Articular chondrocyte of knee joint (primary cell): ENCODE data around the gene OR13J1. TPM values are rescaled to one million over a fixed set of nuclear protein-coding genes. Genes with fewer than 3 reads are reported as not detected.

Experiments used
- total RNA-seq: library from RNA; depleted of rRNA; stranded (reverse); fragments of >200 nt; gene quantifications from 2 replicates; pipeline ENCODE4 v1.2.3, GENCODE V29; 2012

Gene OR13J1, protein sequence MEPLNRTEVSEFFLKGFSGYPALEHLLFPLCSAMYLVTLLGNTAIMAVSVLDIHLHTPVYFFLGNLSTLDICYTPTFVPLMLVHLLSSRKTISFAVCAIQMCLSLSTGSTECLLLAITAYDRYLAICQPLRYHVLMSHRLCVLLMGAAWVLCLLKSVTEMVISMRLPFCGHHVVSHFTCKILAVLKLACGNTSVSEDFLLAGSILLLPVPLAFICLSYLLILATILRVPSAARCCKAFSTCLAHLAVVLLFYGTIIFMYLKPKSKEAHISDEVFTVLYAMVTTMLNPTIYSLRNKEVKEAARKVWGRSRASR
- total RNA-seq: not detected in 2 replicates

DNA sequence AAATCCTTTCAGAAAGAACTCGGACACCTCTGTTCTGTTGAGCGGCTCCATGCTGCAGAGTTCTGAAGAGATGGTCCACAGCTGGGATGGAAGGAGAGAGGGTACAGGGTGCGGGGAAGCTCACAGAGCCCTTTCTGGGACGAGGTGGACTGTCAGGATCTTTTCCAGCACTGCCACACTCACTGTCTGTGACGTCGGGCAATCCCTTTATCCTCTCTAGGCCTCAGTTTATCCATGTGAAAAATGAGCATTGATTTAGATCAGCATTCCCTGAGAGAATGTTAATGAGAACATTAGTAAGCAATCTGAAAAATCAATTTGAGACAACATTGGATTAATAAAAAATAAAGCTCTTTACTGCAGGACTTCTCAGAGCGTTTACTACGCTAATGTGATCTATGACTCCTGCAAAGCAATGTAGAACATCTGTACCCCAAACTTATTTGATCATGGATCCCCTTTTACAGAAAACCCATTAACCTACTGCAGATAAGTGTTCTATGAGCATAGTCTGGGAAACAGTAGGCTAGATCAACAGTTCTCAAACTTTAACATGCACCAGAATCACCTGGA lies at the start of gene OR13J1:
Gene OR13J1, minus strand, starts transcription at position 51 of the 573 bp plus-strand sequence. Its CDS starts 0 bp downstream, at position 51.

DNA sequence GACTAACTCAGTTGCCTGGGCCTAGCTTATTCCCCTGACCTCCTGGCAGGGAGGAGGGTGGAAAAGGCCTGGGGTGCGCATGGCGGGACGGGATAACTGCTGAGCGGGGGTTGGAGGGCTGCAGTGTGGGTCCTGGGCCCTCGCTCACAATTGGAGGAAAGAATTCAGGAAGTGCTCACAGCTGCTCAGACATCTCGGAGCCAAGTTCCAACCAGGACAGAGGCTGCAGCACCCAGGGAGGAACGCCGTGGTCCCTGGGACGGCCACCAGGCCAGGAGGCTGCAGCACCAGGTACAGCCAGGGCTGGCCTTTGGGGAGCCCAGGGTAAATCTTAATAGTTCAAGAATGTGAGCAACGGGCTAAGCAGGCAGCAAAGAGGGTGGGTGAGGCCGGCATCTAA lies 39.1 kb upstream of the OR13J1 start, which contains the start of gene SPAAR:
Gene SPAAR, plus strand, starts transcription at position 217 of the 400 bp plus-strand sequence. CDS start 974 bp downstream, outside the sequence.

DNA sequence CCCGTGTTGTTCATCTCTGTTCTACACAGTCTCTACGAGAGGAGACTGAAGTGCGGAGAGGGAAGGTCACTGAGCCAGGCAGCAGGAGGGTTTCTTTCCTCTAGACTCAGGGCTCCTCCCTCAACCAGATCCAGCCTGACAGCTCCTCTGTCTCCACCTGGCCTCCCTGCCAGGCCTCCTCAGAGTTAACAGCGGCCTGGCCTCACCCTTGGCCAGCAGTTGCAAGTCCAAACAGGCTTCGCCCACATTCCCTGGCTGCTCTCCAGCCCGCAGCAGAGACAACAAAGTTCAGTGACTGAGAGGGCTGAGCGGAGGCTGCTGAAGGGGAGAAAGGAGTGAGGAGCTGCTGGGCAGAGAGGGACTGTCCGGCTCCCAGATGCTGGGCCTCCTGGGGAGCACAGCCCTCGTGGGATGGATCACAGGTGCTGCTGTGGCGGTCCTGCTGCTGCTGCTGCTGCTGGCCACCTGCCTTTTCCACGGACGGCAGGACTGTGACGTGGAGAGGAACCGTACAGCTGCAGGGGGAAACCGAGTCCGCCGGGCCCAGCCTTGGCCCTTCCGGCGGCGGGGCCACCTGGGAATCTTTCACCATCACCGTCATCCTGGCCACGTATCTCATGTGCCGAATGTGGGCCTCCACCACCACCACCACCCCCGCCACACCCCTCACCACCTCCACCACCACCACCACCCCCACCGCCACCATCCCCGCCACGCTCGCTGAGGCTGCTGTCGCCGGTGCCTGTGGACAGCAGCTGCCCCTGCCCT lies 35.9 kb upstream of the OR13J1 start, which contains the start of gene HRCT1:
Gene HRCT1, plus strand, starts transcription at position 291 of the 768 bp plus-strand sequence. Its CDS starts 86 bp downstream, at position 377.

DNA sequence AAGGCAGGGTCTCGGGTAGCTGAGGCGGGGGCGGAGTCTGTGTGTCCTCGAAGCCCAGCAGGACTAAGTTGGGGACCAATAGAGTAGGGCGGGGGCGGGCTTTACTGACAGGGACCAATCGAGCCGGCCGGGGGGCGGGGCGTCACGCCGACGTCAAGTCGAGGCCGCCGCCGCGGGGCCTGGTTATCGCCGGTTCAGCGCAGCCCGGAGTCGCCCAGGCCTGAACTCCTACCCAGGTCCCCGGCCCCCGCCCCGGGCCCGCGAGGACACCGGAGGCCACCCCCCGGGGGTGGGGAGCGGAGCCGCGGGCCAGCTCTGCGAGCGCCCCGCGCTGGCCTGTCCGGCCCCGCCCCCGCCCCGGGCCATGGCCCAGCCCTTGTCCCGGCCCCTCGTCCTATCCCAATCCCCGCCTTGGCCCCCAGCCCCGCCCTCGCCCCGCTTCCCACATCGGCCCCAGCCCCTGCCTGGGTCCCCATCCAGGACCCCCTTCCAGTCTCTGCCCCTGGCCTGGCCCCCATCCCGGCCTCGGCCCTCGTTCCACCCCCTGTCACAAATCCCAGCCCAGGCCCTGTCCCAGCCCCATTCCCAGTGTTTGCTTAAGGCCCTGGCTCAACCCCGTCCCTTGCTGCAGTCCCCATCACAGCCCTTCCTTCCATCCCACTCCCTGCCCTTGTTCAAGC lies 41.0 kb downstream of the OR13J1 start, which contains the start of gene TMEM8B:
Gene TMEM8B, plus strand, starts transcription at position 145 of the 680 bp plus-strand sequence. Its CDS starts 220 bp downstream, at position 365.

DNA sequence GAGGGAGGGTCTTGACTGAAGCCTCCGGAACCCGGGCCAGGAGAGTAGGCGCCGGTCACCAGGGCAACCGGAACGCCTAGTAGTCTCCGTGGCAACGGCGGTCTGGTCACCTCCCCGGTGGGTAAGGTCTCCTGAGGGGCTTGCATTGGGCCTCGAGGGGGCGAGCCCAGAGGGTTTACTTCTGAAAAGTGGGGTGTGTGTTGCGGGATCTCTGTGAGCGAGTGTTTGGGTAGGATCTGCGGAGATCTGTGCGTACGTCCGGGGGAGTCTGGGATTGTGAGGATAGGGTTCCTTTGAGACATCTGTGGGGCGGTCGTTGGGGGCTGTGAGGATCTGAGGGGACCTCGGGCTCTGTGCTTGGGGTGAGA lies 41.5 kb downstream of the OR13J1 start, which contains the start of gene FAM221B:
Gene FAM221B, minus strand, starts transcription at position 17 of the 368 bp plus-strand sequence. CDS start 2,571 bp downstream, outside the sequence.

Other genes starting within 250 kb of the OR13J1 start
- 0.39 and 0.43 TPM in 2 replicates for gene SIT1, start 219.5 kb downstream of the OR13J1 start, total RNA-seq
- 17,926 and 21,117 TPM in 2 replicates for gene RMRP, start 212.4 kb downstream of the OR13J1 start, total RNA-seq
- gene CCDC107, start 212.1 kb downstream of the OR13J1 start, total RNA-seq: 9.9 and 14.6 TPM in 2 replicates
- 0.39 and 5.5 TPM in 2 replicates for gene ARHGEF39, start 205.2 kb downstream of the OR13J1 start, total RNA-seq
- gene CA9, start 196.5 kb downstream of the OR13J1 start, total RNA-seq: 0.86 and 2.2 TPM in 2 replicates
- gene TPM2, start 180.5 kb downstream of the OR13J1 start, total RNA-seq: 755 and 824 TPM in 2 replicates
- 275 and 305 TPM in 2 replicates for gene TLN1, start 138.2 kb downstream of the OR13J1 start, total RNA-seq
- gene CREB3, start 137.7 kb downstream of the OR13J1 start, total RNA-seq: 62.1 and 68.7 TPM in 2 replicates
- 25.0 and 31.8 TPM in 2 replicates for gene GBA2, start 121.2 kb downstream of the OR13J1 start, total RNA-seq
- gene RGP1, start 121.1 kb downstream of the OR13J1 start, total RNA-seq: 20.2 and 22.1 TPM in 2 replicates
- gene MSMP, start 116.1 kb downstream of the OR13J1 start, total RNA-seq: 1.4 and 11.6 TPM in 2 replicates
- 29.2 and 38.3 TPM in 2 replicates for gene NPR2, start 78.8 kb downstream of the OR13J1 start, total RNA-seq
- gene SPAG8, start 58.1 kb downstream of the OR13J1 start, total RNA-seq: 0.52 and 1.2 TPM in 2 replicates
- 15.3 and 19.1 TPM in 2 replicates for gene HINT2, start 55.4 kb downstream of the OR13J1 start, total RNA-seq
- gene FAM221B, start 41.7 kb downstream of the OR13J1 start, total RNA-seq: not detected in 2 replicates
- 4.4 and 4.5 TPM in 2 replicates for gene TMEM8B, start 41.2 kb downstream of the OR13J1 start, total RNA-seq
- gene HRCT1, start 35.8 kb upstream of the OR13J1 start, total RNA-seq: 4.7 and 5.9 TPM in 2 replicates
- 0.26 and 0.54 TPM in 2 replicates for gene SPAAR, start 39.1 kb upstream of the OR13J1 start, total RNA-seq
- gene OR2S2, start 87.8 kb upstream of the OR13J1 start, total RNA-seq: 0.39 and 0.43 TPM in 2 replicates
- gene RECK, start 166.5 kb upstream of the OR13J1 start, total RNA-seq: 117 and 126 TPM in 2 replicates